K562 (cell line): ENCODE measurements around the gene ARSD. TPM values are rescaled to one million over a fixed set of nuclear protein-coding genes. Genes with fewer than 3 reads are reported as not detected.
A peak's percentile ranks its signal among the peaks of the same experiment; 100 is the strongest.

Experiments
- ADNP ChIP-seq: fragments of 200-800 bp; sonication (Bioruptor generic); IDR thresholded peaks from 2 replicates; pipeline ENCODE4 v1.6.1; 2016; ENCODE audit warnings: missing genetic modification characterization, missing compliant biosample characterization
- CBX1 ChIP-seq: sonication (generic); IDR thresholded peaks from 2 replicates; pipeline ENCODE4 v1.6.1; 2016; ENCODE audit warnings: antibody characterized with exemption, low read depth, mild to moderate bottlenecking
- CHD7 ChIP-seq: fragments of 200-600 bp; sonication (generic); IDR thresholded peaks from one replicate; pipeline ENCODE4 v1.6.1; 2012; ENCODE audit warnings: mild to moderate bottlenecking, low read depth, low read length, inconsistent platforms
- ETV1 ChIP-seq: fragments of 450-650 bp; conservative IDR thresholded peaks from 2 replicates; pipeline ENCODE4 v1.6.1; 2016; ENCODE audit warnings: missing genetic modification characterization, control low read depth, low read depth, missing compliant biosample characterization
- ETV6 ChIP-seq, 3 experiments: fragments of 150-350 bp in 1 of 3; sonication (generic) in 1 of 3; formaldehyde crosslinking in 1 of 3; IDR thresholded peaks; 2 replicates each; pipeline versions ENCODE4 v1.6.1 to v1.8.0; 2014 to 2022; ENCODE audit warnings: borderline replicate concordance in 2 of 3, low read depth in 2 of 3, antibody characterized with exemption in 1 of 3, low read length in 1 of 3, mild to moderate bottlenecking in 1 of 3, missing genetic modification reagents in 1 of 3
- MCM2 ChIP-seq: fragments of 450-650 bp; IDR thresholded peaks from 2 replicates; pipeline ENCODE4 v1.6.1; 2017; ENCODE audit warnings: low read depth, mild to moderate bottlenecking
- NFRKB ChIP-seq: fragments of 450-650 bp; IDR thresholded peaks from 2 replicates; pipeline ENCODE4 v1.6.1; 2016; ENCODE audit warnings: low read depth
- NRF1 ChIP-seq, 2 experiments: fragments of 450-650 bp; IDR thresholded peaks in 1 of 2; conservative IDR thresholded peaks in 1 of 2; 2 replicates each; pipeline ENCODE4 v1.6.1; 2014; ENCODE audit warnings: mild to moderate bottlenecking in 2 of 2
- RBM17 ChIP-seq: fragments of 200-400 bp; formaldehyde crosslinking; IDR thresholded peaks from 2 replicates; pipeline ENCODE4 v1.6.1; 2017; ENCODE audit warnings: low read depth, mild to moderate bottlenecking, low read length, borderline replicate concordance
- SMAD4 ChIP-seq: fragments of 250-450 bp; sonication (Bioruptor Pico); conservative IDR thresholded peaks from 2 replicates; pipeline ENCODE4 v1.8.0; 2021; ENCODE audit warnings: inconsistent platforms, mild to moderate bottlenecking, moderate library complexity
- TCF7L2 ChIP-seq: fragments of 150-350 bp; IDR thresholded peaks from 2 replicates; pipeline ENCODE4 v1.6.1; 2016; ENCODE audit warnings: low read depth, mild to moderate bottlenecking, low read length, moderate library complexity
- TEAD4 ChIP-seq, 2 experiments: sonication (generic) in 1 of 2; formaldehyde crosslinking in 1 of 2; IDR thresholded peaks; 2 replicates each; pipeline versions ENCODE4 v1.6.1 to v1.8.0; 2012 to 2022; ENCODE audit warnings: borderline replicate concordance in 1 of 2, inconsistent platforms in 1 of 2, low read length in 1 of 2, mild to moderate bottlenecking in 1 of 2, missing genetic modification reagents in 1 of 2
- ZNF197 ChIP-seq: fragments of 200-800 bp; sonication (Bioruptor generic); IDR thresholded peaks from 2 replicates; pipeline ENCODE4 v1.6.1; 2016; ENCODE audit warnings: low read depth, missing genetic modification characterization, missing compliant biosample characterization
- polyA plus RNA-seq, 8 experiments: library from polyadenylated mRNA; depleted of rRNA in 4 of 8; stranded (reverse) in 5 of 8; unstranded in 3 of 8; fragments of >200 nt; fragmentation: Nextera tagmentation in 2 of 8; fragmentation: Illumina TruSeq in 1 of 8; extraction: Ambion mirVana in 2 of 8; extraction: Trizol in 1 of 8; gene quantifications; 2 replicates each; pipeline versions ENCODE4 v1.2.1 to v1.2.3, GENCODE V29; 2011 to 2014; ENCODE audit warnings: inconsistent platforms in 1 of 8, missing spikeins in 1 of 8
- total RNA-seq, 7 experiments: library from RNA; depleted of rRNA in 6 of 7; stranded (reverse); fragments of >200 nt in 6 of 7; fragmentation: Illumina TruSeq in 2 of 7; extraction: Trizol in 2 of 7; gene quantifications; 2 replicates each; pipeline versions ENCODE4 v1.2.1 to v1.2.3, GENCODE V29; 2011 to 2021; ENCODE audit warnings: low replicate concordance in 1 of 7
- TF ChIP-seq, protein P1 (sequence below): fragments of 250-450 bp; sonication (Bioruptor Pico); IDR thresholded peaks from 2 replicates; pipeline ENCODE4 v1.5.0; 2020; ENCODE audit warnings: mild to moderate bottlenecking, borderline replicate concordance

Gene ARSD
- total and polyA plus RNA-seq, 9 of the 15 experiments (the other 6 are each of a cell fraction or from before 2014, with no cell fraction given), result 0.05 to 0.23 (median 0.09) TPM; not detected in 1

DNA sequence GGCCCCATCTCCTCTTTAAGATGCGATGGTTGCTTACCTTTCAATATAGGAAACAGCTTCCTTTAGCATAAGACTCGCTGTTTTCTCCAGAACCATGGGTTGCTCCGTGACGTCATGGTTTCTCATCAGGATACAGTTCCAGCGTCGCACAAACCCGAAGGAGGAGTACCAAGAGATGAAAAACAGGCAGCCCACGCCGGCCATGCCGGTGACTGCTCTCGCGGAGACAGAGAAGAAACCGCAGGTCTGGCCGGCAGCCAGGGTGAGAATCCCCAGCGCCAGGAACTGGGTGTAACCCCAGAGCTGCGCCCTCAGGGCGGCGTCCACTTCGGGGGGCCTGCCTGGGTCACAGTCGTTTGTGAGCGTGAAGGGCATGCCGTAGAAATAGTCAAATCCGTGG, 11.4 kb downstream of the ARSD start (continued):
- TF ChIP-seq RBM17 (no peak), ZNF197 (no peak), ADNP (tag) (no peak), ETV1 (tag) (no peak), TCF7L2 (no peak), CHD7 (no peak), MCM2 (no peak), TEAD4 (IDR thresholded peaks at IDR 0.05; ENCODE audit: low read length) (no peak), TEAD4 (CRISPR knock-in tag; IDR thresholded peaks at IDR 0.05; ENCODE audit: borderline replicate concordance) (no peak), ETV6 (IDR thresholded peaks at IDR 0.05; ENCODE audit: borderline replicate concordance in 1 of 2, low read depth in 2 of 2, low read length in 1 of 2) (no peak), ETV6 (CRISPR knock-in tag; IDR thresholded peaks at IDR 0.05; ENCODE audit: borderline replicate concordance) (no peak), NFRKB (no peak), SMAD4 (CRISPR knock-in tag) (no peak), CBX1 (no peak), NRF1 (conservative IDR thresholded peaks at IDR 0.05 in 1 of 2, IDR thresholded peaks at IDR 0.05 in 1 of 2) (peak; percentile 15 to 29; a peak in 1 of 4 replicates)
- TF ChIP-seq, protein P1, sequence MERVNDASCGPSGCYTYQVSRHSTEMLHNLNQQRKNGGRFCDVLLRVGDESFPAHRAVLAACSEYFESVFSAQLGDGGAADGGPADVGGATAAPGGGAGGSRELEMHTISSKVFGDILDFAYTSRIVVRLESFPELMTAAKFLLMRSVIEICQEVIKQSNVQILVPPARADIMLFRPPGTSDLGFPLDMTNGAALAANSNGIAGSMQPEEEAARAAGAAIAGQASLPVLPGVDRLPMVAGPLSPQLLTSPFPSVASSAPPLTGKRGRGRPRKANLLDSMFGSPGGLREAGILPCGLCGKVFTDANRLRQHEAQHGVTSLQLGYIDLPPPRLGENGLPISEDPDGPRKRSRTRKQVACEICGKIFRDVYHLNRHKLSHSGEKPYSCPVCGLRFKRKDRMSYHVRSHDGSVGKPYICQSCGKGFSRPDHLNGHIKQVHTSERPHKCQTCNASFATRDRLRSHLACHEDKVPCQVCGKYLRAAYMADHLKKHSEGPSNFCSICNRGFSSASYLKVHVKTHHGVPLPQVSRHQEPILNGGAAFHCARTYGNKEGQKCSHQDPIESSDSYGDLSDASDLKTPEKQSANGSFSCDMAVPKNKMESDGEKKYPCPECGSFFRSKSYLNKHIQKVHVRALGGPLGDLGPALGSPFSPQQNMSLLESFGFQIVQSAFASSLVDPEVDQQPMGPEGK, result no peak
